NCI-H2029 treated with DMSO at 0.1 percent for 48 hours (cell line): ENCODE results near the gene FAM25A.
"Not testable (repeated sequence)": the region's sequence is repeated elsewhere in the genome, so short reads cannot be mapped to it uniquely, and the experiment has no call there.

Experiments
- DNase-seq: peaks from one replicate; lab custom pipeline; 2025; lab: John Stamatoyannopoulos, UW

FAM25A gene

GRCh38 chr10:87020056-87020455, at the start of gene FAM25A:
Gene FAM25A (plus strand): TSS chr10:87020294. CDS start chr10:87020325, 31 bp downstream.
- DNase-seq, result not testable (repeated sequence)

DNA sequence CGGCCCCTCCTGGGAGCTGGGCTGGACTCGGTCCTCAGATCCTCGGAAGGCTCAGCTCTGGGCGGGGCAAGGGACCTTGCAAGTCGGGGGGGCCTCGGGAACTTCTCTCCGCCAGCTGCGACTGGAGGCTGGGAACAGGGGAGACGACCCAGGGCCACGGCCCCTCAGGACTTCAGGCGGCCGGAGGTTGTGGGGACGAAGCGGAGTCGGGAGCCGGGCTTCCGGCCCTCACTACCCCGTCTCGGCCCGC, 49.2 kb upstream of the FAM25A start:
- DNase-seq, result no peak

DNA sequence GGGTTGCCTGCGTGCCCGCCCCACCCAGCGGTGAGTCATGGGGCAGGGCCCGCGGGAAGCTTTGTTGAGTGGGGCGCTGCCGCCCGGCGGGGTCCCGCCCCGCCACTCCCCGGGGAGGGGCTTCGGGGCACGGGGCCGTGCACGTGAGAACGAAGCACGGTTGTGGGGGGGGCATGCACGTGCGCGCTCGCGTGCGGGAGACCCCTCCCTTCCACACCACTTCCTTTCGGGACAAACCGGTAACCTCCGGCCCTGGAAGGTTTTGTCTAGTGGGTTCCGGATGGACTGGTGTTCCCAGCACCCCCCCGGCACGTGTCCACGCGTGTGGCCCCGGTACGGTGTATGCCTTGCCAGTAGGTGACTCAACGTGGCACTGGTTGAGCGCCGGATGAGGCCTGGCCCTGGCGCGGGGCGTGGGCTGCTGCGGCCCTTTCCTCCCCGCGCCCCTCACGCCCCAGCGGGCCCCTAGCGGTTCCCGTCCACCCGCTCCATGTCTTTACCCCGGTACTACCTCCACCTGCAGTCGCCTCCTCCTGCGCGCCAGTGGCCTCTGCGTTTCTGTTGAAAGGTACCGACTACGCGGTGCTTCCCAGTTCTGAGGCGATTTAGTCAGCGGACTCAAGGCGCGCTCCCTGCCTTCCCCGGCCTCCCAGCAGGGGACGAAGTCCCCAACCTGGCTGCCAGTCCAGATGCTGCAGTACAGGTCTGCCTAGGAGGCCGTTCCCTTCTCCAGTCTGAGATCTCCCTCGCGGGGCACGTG, 48.7 kb upstream of the FAM25A start:
- peak; percentile 6 for DNase-seq

DNA sequence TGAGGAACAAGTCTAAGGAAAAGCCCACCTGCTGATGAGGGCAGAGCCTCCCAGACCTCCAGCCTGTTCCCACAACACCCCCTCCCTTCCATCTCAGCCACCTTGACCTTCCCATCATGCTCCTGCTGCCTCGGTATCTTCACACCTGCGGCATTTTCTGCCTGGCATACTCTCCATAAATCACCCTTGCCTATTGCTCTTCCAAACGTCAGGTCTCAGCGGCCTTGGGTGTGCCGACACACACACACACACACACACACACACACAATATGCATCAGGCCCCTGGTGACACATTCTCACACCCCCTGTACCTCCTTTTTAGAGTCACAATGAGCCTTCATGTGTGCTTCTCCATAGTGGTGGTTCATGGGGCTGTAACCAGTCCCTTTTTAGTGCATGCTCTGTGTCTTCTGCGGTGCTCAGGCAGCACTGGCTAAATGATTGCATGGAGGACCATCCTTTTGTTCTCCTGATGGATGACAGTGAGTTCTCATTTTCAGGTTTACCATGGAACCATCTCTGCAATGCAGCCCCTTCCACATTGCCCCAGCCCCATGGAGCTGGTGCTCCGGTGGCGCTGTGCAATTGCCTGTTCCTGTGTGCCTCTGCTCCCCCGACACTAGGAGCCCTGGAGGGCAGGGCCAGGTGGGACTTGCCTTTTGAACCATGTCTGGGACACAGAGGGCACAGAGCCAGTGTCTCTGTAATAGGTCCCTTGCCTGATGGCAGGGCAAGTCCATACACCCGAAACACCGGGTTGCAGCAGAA, 47.3 kb upstream of the FAM25A start:
- no peak for DNase-seq

DNA sequence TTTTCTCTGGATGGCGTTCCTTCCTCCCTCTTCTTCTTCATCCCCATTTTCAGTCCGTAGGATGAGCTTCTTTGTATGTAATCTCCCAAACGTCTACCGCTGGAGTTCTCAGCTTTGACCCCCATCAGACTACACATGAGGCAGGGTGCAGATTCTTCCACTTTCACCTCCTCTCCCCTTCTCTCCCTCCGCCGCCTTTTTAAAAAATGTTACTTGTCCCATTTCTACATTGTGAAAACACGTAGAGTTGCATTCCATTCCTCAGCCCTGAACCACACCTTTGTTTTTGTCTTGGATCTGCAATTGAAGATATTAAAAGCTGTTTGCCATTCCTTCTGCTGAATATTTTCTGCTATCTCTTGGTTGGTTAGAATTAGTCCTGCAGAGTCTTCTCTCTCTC, 45.6 kb upstream of the FAM25A start:
- DNase-seq, result no peak

DNA sequence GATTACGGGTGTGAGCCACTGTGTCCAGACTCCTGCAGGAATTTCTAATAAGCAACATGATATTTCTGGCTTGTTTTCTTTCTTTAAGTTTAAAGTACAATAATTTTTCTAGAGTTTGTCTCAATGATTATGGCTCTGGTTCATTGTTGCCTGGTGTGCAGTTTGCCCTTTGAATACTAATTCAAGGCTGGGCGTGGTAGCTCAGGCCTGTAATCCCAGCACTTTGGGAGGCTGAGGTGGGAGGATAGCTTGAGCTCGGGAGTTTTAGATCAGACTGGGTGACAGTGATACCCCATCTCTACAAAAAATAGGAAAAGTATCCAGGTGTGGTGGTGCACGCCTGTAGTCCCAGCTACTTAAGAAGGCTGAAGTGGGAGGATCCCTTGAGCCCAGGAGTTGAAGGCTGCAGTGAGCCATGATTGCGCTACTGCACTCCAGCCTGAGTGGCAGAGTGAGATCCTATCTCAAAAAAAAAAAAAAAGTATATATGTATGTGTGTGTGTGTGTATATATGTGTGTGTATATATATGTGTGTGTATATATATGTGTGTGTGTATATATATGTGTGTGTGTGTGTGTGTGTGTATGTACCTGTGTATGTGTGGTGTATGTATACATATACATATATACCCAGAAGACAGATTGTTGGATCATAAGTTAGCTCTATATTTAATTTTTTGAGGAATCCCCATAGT, 43.6 kb upstream of the FAM25A start:
- DNase-seq, result no peak

GRCh38 chr10:86978457-86978856, 41.6 kb upstream of the FAM25A start:
- DNase-seq, result not testable (repeated sequence)

DNA sequence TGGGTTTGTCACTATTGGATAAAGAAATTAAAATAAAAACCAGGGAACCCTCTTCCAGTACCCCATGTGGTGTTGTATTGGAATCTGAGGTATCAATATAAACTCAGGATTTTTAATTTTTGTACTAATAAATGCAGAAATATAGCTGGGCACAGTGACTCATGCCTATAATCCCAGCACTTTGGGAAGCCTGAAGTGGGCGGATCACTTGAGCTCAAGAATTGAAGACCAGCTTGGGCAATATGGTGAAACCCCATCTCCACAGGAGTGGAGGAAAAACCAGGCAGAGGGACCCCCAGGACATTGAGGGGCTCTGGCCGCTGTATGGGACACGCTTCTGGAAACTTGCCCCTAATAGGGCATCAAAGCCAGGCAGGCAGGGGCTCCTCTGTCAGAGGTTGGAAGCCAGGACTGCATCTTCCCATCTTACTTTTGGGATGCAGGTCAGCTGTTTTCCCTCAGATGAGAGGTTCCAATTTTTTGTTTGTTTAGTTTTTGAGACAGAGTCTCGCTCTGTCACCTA, 40.7 kb upstream of the FAM25A start:
- no peak for DNase-seq

GRCh38 chr10:86979977-86980448, 40.1 kb upstream of the FAM25A start:
- no peak for DNase-seq

DNA sequence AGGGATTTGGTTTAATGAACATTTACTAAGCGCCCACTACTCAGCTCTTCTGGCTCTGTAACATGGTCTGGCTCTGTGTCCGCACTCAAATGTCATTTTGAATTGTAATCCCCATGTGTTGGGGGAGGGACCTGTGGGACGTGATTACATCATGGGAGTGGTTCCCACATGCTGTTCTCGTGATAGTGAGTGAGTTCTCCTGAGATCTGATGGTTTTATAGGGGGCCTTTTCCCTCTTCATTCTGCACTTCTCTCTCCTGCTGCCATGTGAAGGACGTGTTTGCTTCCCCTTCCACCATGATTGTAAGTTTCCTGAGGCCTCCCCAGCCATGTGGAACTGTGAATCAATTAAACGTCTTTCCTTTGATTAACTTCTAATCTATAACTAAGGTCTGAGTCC, 39.1 kb upstream of the FAM25A start:
- DNase-seq, result not testable (repeated sequence)

GRCh38 chr10:86981716-86982115, 38.4 kb upstream of the FAM25A start:
- DNase-seq, result no peak

DNA sequence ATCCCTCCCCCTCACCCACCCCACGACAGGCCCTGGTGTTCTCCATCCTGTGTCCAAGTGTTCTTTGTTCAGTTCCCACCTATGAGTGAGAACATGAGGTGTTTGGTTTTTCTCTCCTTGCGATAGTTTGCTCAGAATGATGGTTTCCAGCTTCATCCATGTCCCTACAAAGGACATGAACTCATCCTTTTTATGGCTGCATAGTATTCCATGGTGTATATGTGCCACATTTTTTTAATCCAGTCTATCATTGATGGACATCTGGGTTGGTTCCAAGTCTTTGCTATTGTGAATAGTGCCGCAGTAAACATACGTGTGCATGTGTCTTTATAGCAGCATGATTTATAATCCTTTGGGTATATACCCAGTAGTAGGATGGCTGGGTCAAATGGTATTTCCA, 35.6 kb upstream of the FAM25A start:
- not testable (repeated sequence) for DNase-seq

DNA sequence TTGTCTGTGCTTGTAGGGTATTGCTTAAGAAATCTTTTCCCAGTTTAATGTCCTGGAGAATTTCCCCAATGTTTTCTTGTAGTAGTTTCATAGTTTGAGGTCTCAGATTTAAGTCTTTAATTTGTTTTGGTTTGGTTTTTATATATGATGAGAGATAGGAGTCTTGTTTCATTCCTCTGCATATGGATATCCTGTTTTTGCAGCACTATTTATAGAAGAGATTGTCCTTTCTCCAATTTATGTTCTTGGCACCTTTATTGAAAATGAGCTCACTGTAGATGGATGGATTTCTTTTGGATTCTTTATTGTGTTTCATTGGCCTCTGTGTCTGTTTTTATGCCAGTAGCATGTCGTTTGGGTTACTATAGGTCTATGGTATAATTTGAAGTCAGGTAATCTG, 31.6 kb upstream of the FAM25A start:
- no peak for DNase-seq

DNA sequence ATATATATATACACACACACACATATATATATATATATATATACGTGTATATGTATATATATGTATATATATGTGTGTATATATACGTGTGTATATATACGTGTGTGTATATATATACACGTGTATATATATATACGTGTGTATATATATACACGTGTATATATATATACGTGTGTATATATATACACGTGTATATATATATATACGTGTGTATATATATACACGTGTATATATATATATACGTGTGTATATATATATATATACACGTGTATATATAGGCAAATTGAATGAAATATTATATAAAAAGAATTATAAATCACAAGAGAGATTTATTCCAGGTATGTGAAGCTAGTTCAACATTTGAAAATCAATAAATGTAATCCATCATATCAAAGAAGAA, 28.7 kb upstream of the FAM25A start:
- DNase-seq, result not testable (repeated sequence)

DNA sequence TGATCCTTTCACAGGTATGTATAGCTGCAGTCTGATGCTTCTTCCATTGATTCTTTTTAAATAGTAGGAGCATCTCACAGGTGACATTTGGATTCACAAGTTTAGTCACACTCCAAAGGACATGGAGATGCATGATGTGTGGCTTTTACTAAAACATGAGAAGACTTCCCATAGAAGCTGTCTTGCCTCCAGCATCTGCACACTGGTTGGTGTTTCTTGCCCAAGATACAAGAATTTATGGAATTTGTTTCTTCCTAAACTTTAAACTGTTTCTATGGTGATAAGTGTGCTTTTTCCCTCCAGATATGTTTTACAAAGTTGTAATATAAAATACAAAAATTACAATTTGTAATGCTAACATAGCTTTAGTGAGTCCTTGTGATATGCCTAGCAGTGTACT, 27.6 kb upstream of the FAM25A start:
- DNase-seq, result no peak

DNA sequence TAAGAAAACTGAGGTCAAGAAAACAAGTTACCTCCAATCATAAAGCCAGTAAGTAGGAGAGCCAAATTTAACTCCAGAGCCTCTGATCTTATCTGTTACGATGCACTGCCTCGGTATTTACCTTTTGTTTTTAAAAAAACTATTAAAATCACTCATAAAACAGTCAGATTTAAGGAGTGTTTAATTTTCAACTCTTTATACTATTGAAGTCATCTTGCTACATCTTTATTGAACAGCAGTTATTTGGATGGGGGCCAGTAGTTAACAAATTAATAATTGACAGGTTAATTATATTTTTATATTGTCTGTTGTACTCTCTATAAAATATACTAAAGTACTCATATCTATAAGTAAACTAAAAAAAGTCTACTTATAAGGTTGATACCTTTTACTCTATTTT, 27.2 kb upstream of the FAM25A start:
- DNase-seq, result no peak

GRCh38 chr10:86999802-87000403, 20.2 kb upstream of the FAM25A start:
- DNase-seq, result not testable (repeated sequence)

DNA sequence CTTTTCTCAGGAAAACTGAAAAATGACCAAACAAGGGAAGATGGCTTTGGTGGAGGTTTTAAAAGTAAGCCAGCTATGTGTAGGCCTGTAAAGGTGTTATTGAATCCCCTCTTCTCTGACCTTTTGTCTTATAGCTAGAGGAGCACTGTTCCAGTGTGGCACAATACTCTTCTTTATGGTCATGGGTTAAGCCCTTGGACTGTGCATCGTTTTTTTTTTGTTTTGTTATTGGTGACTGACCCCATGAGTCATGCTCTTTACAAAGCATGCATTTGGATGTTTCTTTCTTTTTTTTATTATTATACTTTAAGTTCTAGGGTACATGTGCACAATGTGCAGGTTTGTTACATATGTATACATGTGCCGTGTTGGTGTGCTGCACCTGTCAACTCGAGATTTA, 19.6 kb upstream of the FAM25A start:
- no peak for DNase-seq

DNA sequence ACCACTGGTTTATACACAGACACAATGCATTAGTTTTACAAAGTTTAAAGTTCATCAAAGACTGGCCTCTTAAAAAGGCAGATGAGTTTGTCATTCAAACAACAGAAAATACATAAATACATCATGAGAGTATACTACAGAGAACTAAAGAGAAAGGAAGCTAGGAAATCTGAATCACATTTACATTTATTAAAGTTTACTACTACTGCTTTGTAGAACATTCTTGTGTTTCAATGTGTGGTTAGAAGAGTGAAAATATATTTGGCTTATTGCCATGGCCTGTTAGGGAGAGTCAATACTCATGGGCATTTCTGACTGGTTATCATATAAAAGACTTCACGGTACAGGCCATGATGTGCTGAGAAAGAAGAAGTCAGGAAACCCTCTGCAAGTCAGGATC, 13.0 kb upstream of the FAM25A start:
- not testable (repeated sequence) for DNase-seq

- not testable (repeated sequence) for DNase-seq
These were observed 12.4 kb upstream of the FAM25A start for GRCh38 chr10:87007674-87008073.

- not testable (repeated sequence) for DNase-seq
These were observed 11.8 kb upstream of the FAM25A start for GRCh38 chr10:87008303-87008702.

DNA sequence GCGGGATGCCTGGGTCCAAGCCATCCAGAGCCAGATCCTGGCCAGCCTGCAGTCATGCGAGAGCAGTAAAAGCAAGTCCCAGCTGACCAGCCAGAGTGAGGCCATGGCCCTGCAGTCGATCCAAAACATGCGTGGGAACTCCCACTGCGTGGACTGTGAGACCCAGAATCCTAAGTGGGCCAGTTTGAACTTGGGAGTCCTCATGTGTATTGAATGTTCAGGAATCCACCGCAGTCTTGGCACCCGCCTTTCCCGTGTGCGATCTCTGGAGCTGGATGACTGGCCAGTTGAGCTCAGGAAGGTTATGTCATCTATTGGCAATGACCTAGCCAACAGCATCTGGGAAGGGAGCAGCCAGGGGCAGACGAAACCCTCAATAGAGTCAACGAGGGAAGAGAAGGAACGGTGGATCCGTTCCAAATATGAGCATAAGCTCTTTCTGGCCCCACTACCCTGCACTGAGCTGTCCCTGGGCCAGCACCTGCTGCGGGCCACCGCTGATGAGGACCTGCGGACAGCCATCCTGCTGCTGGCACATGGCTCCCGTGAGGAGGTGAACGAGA, 10.9 kb upstream of the FAM25A start:
- not testable (repeated sequence) for DNase-seq
